ENCODE data around the gene ATP1A3. TPM values are rescaled to one million over a fixed set of nuclear protein-coding genes. Genes with fewer than 3 reads are reported as not detected.
"Not testable (repeated sequence)": the region's sequence is repeated elsewhere in the genome, so short reads cannot be mapped to it uniquely, and the experiment has no call there.

Gene ATP1A3
- total and polyA plus RNA-seq, 2 of the 13 experiments (the other 11 are each of a cell fraction or from before 2014, with no cell fraction given): 0.01 to 0.04 TPM

- TF ChIP-seq ZNF609 (CRISPR knock-in tag; IDR thresholded peaks at IDR 0.05; ENCODE audit: borderline replicate concordance) (no peak), ZFP1 (CRISPR knock-in tag; IDR thresholded peaks at IDR 0.05) (no peak)
These were observed 43.6 kb upstream of the ATP1A3 start (continued) for GRCh38 chr19:42037649-42038048.

GRCh38 chr19:42034640-42035391 is 40.8 kb upstream of the ATP1A3 start:
- FAIRE-seq (peak; percentile 50), DNase-seq (ENCODE audit: low spot score) (peak; percentile 43), ATAC-seq (peak; percentile 75)
- H3K9ac ChIP-seq (ENCODE audit: insufficient read depth, low read depth, low read length); H2AFZ ChIP-seq (ENCODE audit: low read length); POLR2A ChIA-PET; H3K36me3 ChIP-seq (replicated peaks in 1 of 2; ENCODE audit: control insufficient read depth in 1 of 2, insufficient read depth in 2 of 2, low read length in 2 of 2); H3K4me3 ChIP-seq (replicated peaks in 1 of 3; ENCODE audit: insufficient read depth in 1 of 3, low read depth in 2 of 3, low read length in 3 of 3); BruUV-seq (replicated peaks); in situ Hi-C loops (cut with HindIII; ENCODE audit: extremely low pct_ligation_motif_present, low pct_unique_long_range_greater_than_20kb); H3K27me3 ChIP-seq (ENCODE audit: control insufficient read depth in 1 of 2, insufficient read depth in 2 of 2, low read length in 2 of 2); H3K9me3 ChIP-seq (ENCODE audit: low read length); H3K27ac ChIP-seq (ENCODE audit: extremely low read length, insufficient read depth, low read length); H4K20me1 ChIP-seq (ENCODE audit: insufficient read depth, low read length); H3K79me2 ChIP-seq (ENCODE audit: insufficient read depth, low read length); H3K4me1 ChIP-seq (ENCODE audit: insufficient read depth, low read length); TF ChIP-seq MAZ (CRISPR knock-in tag; IDR thresholded peaks at IDR 0.05; ENCODE audit: low read depth): not testable (repeated sequence)
- peak overlapping the region; percentile 37; the same call in 1 of the 2 replicates for H3K4me2 ChIP-seq (ENCODE audit: low read depth, low read length)
- intact Hi-C loops (cut with micrococcal nuclease; ENCODE audit: unreplicated experiment): loop anchor here (2.0 kb wide), 1 partner anchor 36 kb away; no protein-coding TSS in a partner anchor
- 26% methylated on average over 17 of the region's 17 CpGs for WGBS (ENCODE audit: low lambda C conversion rate)
- CTCF ChIA-PET (ENCODE audit: low intra/inter-chr PET ratio, low total read pairs): interaction anchor here (0.6 kb wide), 1 partner anchor 36 kb away, joined by 3 read pairs; no protein-coding TSS in a partner anchor
- TF ChIP-seq ZNF263 (CRISPR knock-in tag; IDR thresholded peaks at IDR 0.05) (peak; percentile 42; the same call in 1 of the 2 replicates), MAZ (IDR thresholded peaks at IDR 0.05; ENCODE audit: borderline replicate concordance, low read depth, low read length) (peak; percentile 53; the same call in 1 of the 2 replicates), GATAD2A (CRISPR knock-in tag; IDR thresholded peaks at IDR 0.05) (0 out of 2 replicates have a peak, but pooled peaks have one; percentile 18), STAG1 (CRISPR knock-in tag; IDR thresholded peaks at IDR 0.05) (peak; percentile 43), ZNF3 (CRISPR knock-in tag; IDR thresholded peaks at IDR 0.05) (peak; percentile 81; the same call in 1 of the 2 replicates), XRCC5 (optimal IDR thresholded peaks at IDR 0.05; ENCODE audit: low read length) (peak; percentile 52), HMGXB4 (CRISPR knock-in tag; IDR thresholded peaks at IDR 0.05; ENCODE audit: borderline replicate concordance in 1 of 2, low read depth in 1 of 2) (0 out of 4 replicates have a peak, but pooled peaks of 1 of the 2 experiments have one; percentile 18), PATZ1 (CRISPR knock-in tag; IDR thresholded peaks at IDR 0.05) (peak; percentile 45; the same call in 1 of the 2 replicates)

All from HepG2 (cell line).